ENCODE results near the gene PRSS53.

The PRSS53 gene

DNA sequence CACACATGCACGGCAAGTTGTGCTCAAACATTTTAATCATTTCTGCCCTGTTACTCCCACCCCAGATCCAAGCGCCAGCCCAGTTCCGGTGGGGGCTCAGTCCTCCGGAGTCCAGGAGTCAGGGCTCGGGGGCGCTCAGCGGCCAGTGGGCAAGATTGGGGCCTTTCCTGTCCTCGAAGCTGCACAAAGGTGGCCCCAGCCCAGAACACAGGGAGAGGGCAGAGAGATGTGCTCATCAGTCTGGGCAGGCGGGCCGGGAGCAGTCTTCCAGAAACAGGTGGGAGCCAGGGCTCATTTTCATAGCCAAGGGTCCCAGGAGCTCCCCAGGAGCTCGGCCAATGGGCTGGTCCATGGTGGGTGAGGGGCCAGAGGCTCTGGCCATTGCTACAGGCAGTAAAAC lies 42.7 kb upstream of the PRSS53 start:
- H4K20me1 ChIP-seq (ENCODE audit: low read depth, low read length), result no peaks in the 10 kb centered on the region
- H3K9ac ChIP-seq (ENCODE audit: low read length), result no peak overlapping the region
- no peak overlapping the region for H3K4me3 ChIP-seq (ENCODE audit: insufficient read depth, low read length, poor library complexity, severe bottlenecking)
- no peaks in the 10 kb centered on the region for H3K9me3 ChIP-seq (ENCODE audit: insufficient read depth, low read length)
- H2AFZ ChIP-seq (ENCODE audit: low read depth, low read length, severe bottlenecking), result no peak overlapping the region
- no peak for TF ChIP-seq EZH2phosphoT487 (conservative IDR thresholded peaks at IDR 0.05; ENCODE audit: low read length)
- TF ChIP-seq, protein P1, sequence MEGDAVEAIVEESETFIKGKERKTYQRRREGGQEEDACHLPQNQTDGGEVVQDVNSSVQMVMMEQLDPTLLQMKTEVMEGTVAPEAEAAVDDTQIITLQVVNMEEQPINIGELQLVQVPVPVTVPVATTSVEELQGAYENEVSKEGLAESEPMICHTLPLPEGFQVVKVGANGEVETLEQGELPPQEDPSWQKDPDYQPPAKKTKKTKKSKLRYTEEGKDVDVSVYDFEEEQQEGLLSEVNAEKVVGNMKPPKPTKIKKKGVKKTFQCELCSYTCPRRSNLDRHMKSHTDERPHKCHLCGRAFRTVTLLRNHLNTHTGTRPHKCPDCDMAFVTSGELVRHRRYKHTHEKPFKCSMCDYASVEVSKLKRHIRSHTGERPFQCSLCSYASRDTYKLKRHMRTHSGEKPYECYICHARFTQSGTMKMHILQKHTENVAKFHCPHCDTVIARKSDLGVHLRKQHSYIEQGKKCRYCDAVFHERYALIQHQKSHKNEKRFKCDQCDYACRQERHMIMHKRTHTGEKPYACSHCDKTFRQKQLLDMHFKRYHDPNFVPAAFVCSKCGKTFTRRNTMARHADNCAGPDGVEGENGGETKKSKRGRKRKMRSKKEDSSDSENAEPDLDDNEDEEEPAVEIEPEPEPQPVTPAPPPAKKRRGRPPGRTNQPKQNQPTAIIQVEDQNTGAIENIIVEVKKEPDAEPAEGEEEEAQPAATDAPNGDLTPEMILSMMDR (IDR thresholded peaks at IDR 0.05; ENCODE audit: insufficient read depth, low read length, poor library complexity, severe bottlenecking), result no peak
- H3K4me2 ChIP-seq (ENCODE audit: low read depth, low read length, poor library complexity, severe bottlenecking), result no peak overlapping the region
- H3K36me3 ChIP-seq (ENCODE audit: low read length), result no peaks in the 10 kb centered on the region
- H3K79me2 ChIP-seq (ENCODE audit: insufficient read depth, low read length), result no peaks in the 10 kb centered on the region
- no peaks in the 10 kb centered on the region for H3F3A ChIP-seq (ENCODE audit: insufficient read depth)
- no peaks in the 10 kb centered on the region for H3K9me2 ChIP-seq (replicated peaks; ENCODE audit: insufficient read depth, low read length)
- H3K27ac ChIP-seq (ENCODE audit: low read depth, low read length), result no peak overlapping the region
- H3K27me3 ChIP-seq (ENCODE audit: low read length), result no peaks in the 10 kb centered on the region

GRCh38 chr16:31130899-31131298 lies 42.2 kb upstream of the PRSS53 start:
- no peak overlapping the region for H3K4me3 ChIP-seq (ENCODE audit: insufficient read depth, low read length, poor library complexity, severe bottlenecking)
- no peaks in the 10 kb centered on the region for H3F3A ChIP-seq (ENCODE audit: insufficient read depth)
- no peak for TF ChIP-seq EZH2phosphoT487 (conservative IDR thresholded peaks at IDR 0.05; ENCODE audit: low read length)
- TF ChIP-seq, protein P1 (IDR thresholded peaks at IDR 0.05; ENCODE audit: insufficient read depth, low read length, poor library complexity, severe bottlenecking), result no peak
- no peaks in the 10 kb centered on the region for H4K20me1 ChIP-seq (ENCODE audit: low read depth, low read length)
- H3K4me2 ChIP-seq (ENCODE audit: low read depth, low read length, poor library complexity, severe bottlenecking), result no peak overlapping the region
- H3K79me2 ChIP-seq (ENCODE audit: insufficient read depth, low read length), result no peaks in the 10 kb centered on the region
- H3K9me3 ChIP-seq (ENCODE audit: insufficient read depth, low read length), result no peaks in the 10 kb centered on the region
- H3K9me2 ChIP-seq (replicated peaks; ENCODE audit: insufficient read depth, low read length), result no peaks in the 10 kb centered on the region
- no peak overlapping the region for H3K27ac ChIP-seq (ENCODE audit: low read depth, low read length)
- no peak overlapping the region for H3K9ac ChIP-seq (ENCODE audit: low read length)
- H3K27me3 ChIP-seq (ENCODE audit: low read length), result no peaks in the 10 kb centered on the region
- H2AFZ ChIP-seq (ENCODE audit: low read depth, low read length, severe bottlenecking), result no peak overlapping the region
- no peaks in the 10 kb centered on the region for H3K36me3 ChIP-seq (ENCODE audit: low read length)

DNA sequence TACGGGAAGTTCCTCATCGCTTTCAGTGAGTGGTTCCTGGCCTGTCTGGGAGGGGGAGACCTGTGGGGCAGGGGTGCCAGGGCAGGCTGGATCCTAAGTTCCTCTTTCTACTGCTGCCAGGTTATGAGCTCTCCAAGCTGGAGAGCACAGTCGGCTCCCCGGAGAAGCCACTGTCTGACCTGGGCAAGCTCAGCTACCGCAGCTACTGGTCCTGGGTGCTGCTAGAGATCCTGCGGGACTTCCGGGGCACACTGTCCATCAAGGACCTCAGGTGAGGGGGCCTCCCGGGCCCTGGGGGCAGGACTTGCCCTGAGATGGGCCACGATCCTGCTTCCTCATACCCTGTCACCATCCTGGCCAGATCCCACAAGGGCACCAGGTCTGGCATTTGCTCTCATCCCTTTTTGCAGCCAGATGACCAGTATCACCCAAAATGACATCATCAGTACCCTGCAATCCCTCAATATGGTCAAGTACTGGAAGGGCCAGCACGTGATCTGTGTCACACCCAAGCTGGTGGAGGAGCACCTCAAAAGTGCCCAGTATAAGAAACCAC lies 41.7 kb upstream of the PRSS53 start:
- Histone ChIP-seq H3K9ac (ENCODE audit: low read length) (no peak overlapping the region), H3K4me3 (ENCODE audit: insufficient read depth, low read length, poor library complexity, severe bottlenecking) (no peak overlapping the region), H3K79me2 (ENCODE audit: insufficient read depth, low read length) (no peaks in the 10 kb centered on the region), H3F3A (ENCODE audit: insufficient read depth) (no peaks in the 10 kb centered on the region), H3K27me3 (ENCODE audit: low read length) (no peaks in the 10 kb centered on the region), H4K20me1 (ENCODE audit: low read depth, low read length) (no peaks in the 10 kb centered on the region), H3K9me2 (replicated peaks; ENCODE audit: insufficient read depth, low read length) (no peaks in the 10 kb centered on the region), H3K36me3 (ENCODE audit: low read length) (no peaks in the 10 kb centered on the region), H3K27ac (ENCODE audit: low read depth, low read length) (no peak overlapping the region), H3K9me3 (ENCODE audit: insufficient read depth, low read length) (no peaks in the 10 kb centered on the region), H3K4me2 (ENCODE audit: low read depth, low read length, poor library complexity, severe bottlenecking) (no peak overlapping the region), H2AFZ (ENCODE audit: low read depth, low read length, severe bottlenecking) (no peak overlapping the region)
- TF ChIP-seq, protein P1 (IDR thresholded peaks at IDR 0.05; ENCODE audit: insufficient read depth, low read length, poor library complexity, severe bottlenecking), result no peak
- TF ChIP-seq EZH2phosphoT487 (conservative IDR thresholded peaks at IDR 0.05; ENCODE audit: low read length), result no peak
